IMR-90 (cell line): ENCODE measurements around the gene NT5C. TPM values are rescaled to one million over a fixed set of nuclear protein-coding genes. Genes with fewer than 3 reads are reported as not detected.
A peak's percentile ranks its signal among the peaks of the same experiment; 100 is the strongest.

Experiments used
- ATAC-seq: fragments of 200-7000 bp; cut with Tn5 transposase; 2 replicates; pipeline ENCODE4 v1.9.1; 2020; ENCODE audit warnings: low read depth, mild to moderate bottlenecking, moderate library complexity
- BruUV-seq: library from RNA; stranded (reverse); fragments of 400-500 nt; replicated peaks from 2 replicates; lab custom pipeline; 2021; lab: Mats Ljungman, UMichigan
- CTCF ChIA-PET: fragments of 300-600 bp; formaldehyde crosslinking; extraction: SDS; loops from one replicate; lab custom pipeline; 2021; ENCODE audit warnings: antibody characterized with exemption; lab: Yijun Ruan, JAX
- POLR2A ChIA-PET: fragments of 300-600 bp; sonication (Branson Sonifier 250); formaldehyde crosslinking; loops from one replicate; lab custom pipeline; 2022; ENCODE audit warnings: antibody characterized with exemption; ENCODE audit not compliant: unreplicated experiment; lab: Charles Lee
- DNase-seq: peaks from one replicate; pipeline ENCODE4 v3.0.0; 2013
- H2AFZ ChIP-seq: replicated peaks from 2 replicates; pipeline ENCODE3; 2013; ENCODE audit warnings: low read length, mild to moderate bottlenecking; ENCODE audit not compliant: poor library complexity
- H2AK5ac ChIP-seq: 2 replicates; pipeline ENCODE4 v1.6.1; 2013; ENCODE audit warnings: low read depth, low read length, inconsistent platforms
- H2AK9ac ChIP-seq: replicated peaks from 2 replicates; pipeline ENCODE3; 2013; ENCODE audit warnings: mild to moderate bottlenecking, low read depth, low read length, moderate library complexity; ENCODE audit not compliant: poor library complexity
- H2BK120ac ChIP-seq: 2 replicates; pipeline ENCODE4 v1.6.1; 2013; ENCODE audit warnings: low read depth, low read length, inconsistent platforms
- H2BK15ac ChIP-seq: 3 replicates; pipeline ENCODE4 v1.6.1; 2013; ENCODE audit warnings: low read depth, low read length, inconsistent platforms
- H2BK20ac ChIP-seq: 2 replicates; pipeline ENCODE4 v1.6.1; 2013; ENCODE audit warnings: low read depth, mild to moderate bottlenecking, inconsistent platforms, low read length, moderate library complexity
- H2BK5ac ChIP-seq: 2 replicates; pipeline ENCODE4 v1.6.1; 2013; ENCODE audit warnings: mild to moderate bottlenecking, low read depth, low read length, inconsistent platforms; ENCODE audit not compliant: poor library complexity, severe bottlenecking
- H3K14ac ChIP-seq: replicated peaks from 2 replicates; pipeline ENCODE4 v1.6.1; 2013; ENCODE audit warnings: low read depth, low read length, inconsistent platforms
- H3K18ac ChIP-seq: 2 replicates; pipeline ENCODE4 v1.6.1; 2013; ENCODE audit warnings: low read depth, low read length, control low read depth
- H3K23ac ChIP-seq: 2 replicates; pipeline ENCODE4 v1.6.1; 2013; ENCODE audit warnings: low read depth, low read length, inconsistent platforms
- H3K27ac ChIP-seq: 2 replicates; pipeline ENCODE4 v1.5.1; 2013; ENCODE audit warnings: mild to moderate bottlenecking, control low read depth, low read length; ENCODE audit not compliant: insufficient read depth
- H3K27me3 ChIP-seq: 2 replicates; pipeline ENCODE4 v1.6.1; 2013; ENCODE audit warnings: low read length; ENCODE audit not compliant: control insufficient read depth, insufficient read depth
- H3K36me3 ChIP-seq: 2 replicates; pipeline ENCODE4 v1.6.1; 2013; ENCODE audit warnings: low read length, mixed read lengths; ENCODE audit not compliant: control insufficient read depth, insufficient read depth
- H3K4ac ChIP-seq: 2 replicates; pipeline ENCODE4 v1.6.1; 2013; ENCODE audit warnings: low read depth, low read length, inconsistent platforms
- H3K4me1 ChIP-seq: 2 replicates; pipeline ENCODE4 v1.6.1; 2013; ENCODE audit warnings: low read length, mixed read lengths; ENCODE audit not compliant: control insufficient read depth, insufficient read depth
- H3K4me2 ChIP-seq: 2 replicates; pipeline ENCODE4 v1.6.1; 2013; ENCODE audit warnings: low read depth, mild to moderate bottlenecking, control low read depth, low read length, moderate library complexity
- H3K4me3 ChIP-seq: 2 replicates; pipeline ENCODE4 v1.5.1; 2013; ENCODE audit warnings: low read depth, mild to moderate bottlenecking, control low read depth, low read length, moderate library complexity; ENCODE audit not compliant: insufficient read depth
- H3K56ac ChIP-seq: 2 replicates; pipeline ENCODE4 v1.6.1; 2013; ENCODE audit warnings: low read length, inconsistent platforms; ENCODE audit not compliant: insufficient read depth; ENCODE audit errors: extremely low read depth
- H3K79me1 ChIP-seq, 2 experiments: 2 replicates each; pipeline ENCODE4 v1.6.1; 2013; ENCODE audit warnings: low read length in 2 of 2, inconsistent platforms in 1 of 2, low read depth in 1 of 2
- H3K9ac ChIP-seq: 2 replicates; pipeline ENCODE4 v1.6.1; 2013; ENCODE audit warnings: low read depth, low read length, control low read depth
- H3K9me1 ChIP-seq: 2 replicates; pipeline ENCODE4 v1.6.1; 2013; ENCODE audit warnings: low read length, inconsistent platforms; ENCODE audit not compliant: insufficient read depth
- H3K9me3 ChIP-seq: 2 replicates; pipeline ENCODE4 v1.6.1; 2013; ENCODE audit warnings: low read length; ENCODE audit not compliant: control insufficient read depth, insufficient read depth
- H4K20me1 ChIP-seq: 2 replicates; pipeline ENCODE4 v1.6.1; 2013; ENCODE audit warnings: low read length, inconsistent platforms; ENCODE audit not compliant: insufficient read depth
- H4K5ac ChIP-seq: 2 replicates; pipeline ENCODE4 v1.6.1; 2013; ENCODE audit warnings: mild to moderate bottlenecking, low read depth, low read length, control low read depth
- H4K8ac ChIP-seq, 2 experiments: 2 replicates each; pipeline ENCODE4 v1.6.1; 2013; ENCODE audit warnings: low read depth in 2 of 2, low read length in 2 of 2, control low read depth in 1 of 2, inconsistent platforms in 1 of 2
- H4K91ac ChIP-seq: 2 replicates; pipeline ENCODE4 v1.6.1; 2013; ENCODE audit warnings: low read depth, low read length, inconsistent platforms; ENCODE audit not compliant: insufficient read depth
- CHD1 ChIP-seq: IDR thresholded peaks from 2 replicates; pipeline ENCODE4 v1.6.1; 2012; ENCODE audit warnings: low read depth, low read length, improper control_type of control experiment
- MXI1 ChIP-seq: IDR thresholded peaks from 2 replicates; pipeline ENCODE4 v1.6.1; 2012; ENCODE audit warnings: low read depth, mild to moderate bottlenecking, low read length, moderate library complexity, borderline replicate concordance
- POLR2A ChIP-seq: IDR thresholded peaks from 2 replicates; pipeline ENCODE4 v1.6.1; 2012; ENCODE audit warnings: mild to moderate bottlenecking, low read depth, low read length
- WGBS, 2 experiments: methylation state at CpG; one replicate each; pipeline versions ENCODE4 v1.1.5 to v1.1.7; 2013; ENCODE audit warnings: missing lambda C conversion rate in 2 of 2; ENCODE audit not compliant: insufficient read length in 1 of 2; ENCODE audit errors: extremely low coverage in 2 of 2; 5-methylcytosine and 5-hydroxymethylcytosine counted together
- dilution Hi-C: fragments of 300-500 bp; cut with HindIII; formaldehyde crosslinking; loops from one replicate; pipeline ENCODE4 v1.14.3; 2018; ENCODE audit warnings: low sequenced_read_pairs; ENCODE audit not compliant: unreplicated experiment
- in situ Hi-C: fragments of 300-500 bp; cut with MboI; formaldehyde crosslinking; loops from 3 replicates; pipeline ENCODE4 v1.14.3; 2019; ENCODE audit warnings: low sequenced_read_pairs, inconsistent platforms, mixed read lengths
- intact Hi-C: fragments of 100-400 bp; cut with micrococcal nuclease; formaldehyde crosslinking; loops from 2 replicates; pipeline ENCODE4 v1.10.0; 2022
- polyA plus RNA-seq, 3 experiments: library from polyadenylated mRNA; depleted of rRNA; stranded (reverse); fragments of >200 nt; gene quantifications; 2 replicates each; pipeline ENCODE4 v1.2.3, GENCODE V29; 2012; ENCODE audit warnings: low replicate concordance in 1 of 3
- total RNA-seq: library from RNA; depleted of rRNA; stranded (reverse); fragments of >200 nt; gene quantifications from 2 replicates; pipeline ENCODE4 v1.2.3, GENCODE V29; 2012
- TF ChIP-seq, protein P1 (sequence below): fragments of 150-350 bp; IDR thresholded peaks from 2 replicates; pipeline ENCODE4 v1.6.1; 2017; ENCODE audit warnings: mild to moderate bottlenecking, antibody characterized with exemption, low read length, low read depth

The NT5C gene
- total and polyA plus RNA-seq, 2 of the 4 experiments (the other 2 are of a cell fraction): 24.0 to 44.6 TPM

DNA sequence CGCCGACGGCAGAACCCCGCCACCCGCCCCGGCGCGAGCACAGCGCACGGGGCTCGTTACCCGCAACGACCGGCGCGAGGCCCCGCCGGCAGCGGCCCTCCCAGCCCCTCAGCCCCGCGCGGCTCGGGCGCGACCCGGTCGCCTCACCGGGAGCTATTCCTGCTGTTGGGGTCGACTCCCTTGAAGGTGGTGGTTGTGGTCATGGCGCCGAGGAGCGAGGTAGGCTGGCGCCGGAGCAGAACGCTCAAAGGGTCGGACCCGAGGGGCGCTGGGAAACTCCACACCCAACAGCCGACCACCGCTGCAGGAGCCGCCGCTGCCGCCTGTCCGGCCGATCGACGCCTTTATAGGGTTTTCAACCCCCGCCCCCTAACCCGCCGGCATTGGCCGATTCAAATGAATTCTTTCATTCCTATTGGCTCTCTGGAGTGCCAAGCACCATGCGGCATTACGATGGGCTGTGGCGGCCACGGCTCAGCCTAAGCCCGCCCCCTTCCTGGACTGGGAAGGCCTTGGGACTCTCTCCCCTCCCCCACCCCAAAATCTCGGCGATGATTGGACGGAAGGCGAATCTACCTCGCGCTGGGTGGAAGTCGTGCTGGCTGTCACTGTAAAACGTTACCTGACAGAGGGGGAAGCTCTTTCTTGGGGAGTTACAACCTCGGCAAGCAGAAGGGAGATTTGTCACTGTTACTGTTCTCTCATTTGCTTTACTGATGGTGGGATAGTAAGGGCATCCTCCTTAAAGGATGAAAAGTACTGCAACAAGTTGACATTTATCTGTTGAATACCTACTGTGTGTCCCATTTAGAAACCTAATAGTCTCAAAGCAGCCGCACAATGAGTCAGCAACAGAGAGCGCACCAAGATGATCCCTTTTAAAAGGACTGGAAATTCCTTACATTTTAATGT lies 22.9 kb upstream of the NT5C start, which contains the start of gene JPT1:
Gene JPT1 (minus strand): TSS at position 318 of the 912 bp plus-strand sequence. CDS start 115 bp downstream, at position 203.
- H3K18ac ChIP-seq: no peak within 1 kb of the TSS
- peak within 1 kb of the TSS; percentile 99 for H2AK9ac ChIP-seq
- peak; percentile 98 for ATAC-seq
- peak within 1 kb of the TSS; percentile 27; the same call in 1 of the 2 replicates for H4K5ac ChIP-seq
- peak within 1 kb of the TSS; percentile 14; the same call in 1 of the 2 replicates for H2BK20ac ChIP-seq
- no peaks in the 10 kb centered on the region for H3K27me3 ChIP-seq
- peak within 1 kb of the TSS; percentile 88; the same call in 1 of the 2 replicates for H4K91ac ChIP-seq
- H3K56ac ChIP-seq: peak within 1 kb of the TSS; percentile 32
- peak within 1 kb of the TSS; percentile 13 to 92; a peak in 3 of 4 replicates for H4K8ac ChIP-seq
- peak within 1 kb of the TSS; percentile 74 for H3K9ac ChIP-seq
- CTCF ChIA-PET: no interaction called here
- POLR2A ChIA-PET: no interaction called here
- H3K4ac ChIP-seq: peak within 1 kb of the TSS; percentile 90
- peak; percentile 100 for TF ChIP-seq POLR2A
- TF ChIP-seq MXI1: peak; percentile 8; the same call in 1 of the 2 replicates
- TF ChIP-seq, protein P1, sequence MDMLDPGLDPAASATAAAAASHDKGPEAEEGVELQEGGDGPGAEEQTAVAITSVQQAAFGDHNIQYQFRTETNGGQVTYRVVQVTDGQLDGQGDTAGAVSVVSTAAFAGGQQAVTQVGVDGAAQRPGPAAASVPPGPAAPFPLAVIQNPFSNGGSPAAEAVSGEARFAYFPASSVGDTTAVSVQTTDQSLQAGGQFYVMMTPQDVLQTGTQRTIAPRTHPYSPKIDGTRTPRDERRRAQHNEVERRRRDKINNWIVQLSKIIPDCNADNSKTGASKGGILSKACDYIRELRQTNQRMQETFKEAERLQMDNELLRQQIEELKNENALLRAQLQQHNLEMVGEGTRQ: no peak
- 0 out of 2 replicates have a peak, but pooled peaks have one; percentile 85 for TF ChIP-seq CHD1
- DNase-seq: peak; percentile 99
- peaks cover 17% of the 10 kb centered on the region for H4K20me1 ChIP-seq
- dilution Hi-C loops: no loop called here
- H3K23ac ChIP-seq: peak within 1 kb of the TSS; percentile 94
- H2BK120ac ChIP-seq: peak within 1 kb of the TSS; percentile 17; the same call in 1 of the 2 replicates
- peaks cover 2% of the 10 kb centered on the region for H3K4me1 ChIP-seq
- 0% methylated on average over 10 of the region's 67 CpGs; no CpG with 5 or more reads in 1 of the 2 experiments for WGBS, 2 experiments
- intact Hi-C loops: no loop called here
- peaks cover 3 to 38% of the 10 kb centered on the region in 2 experiments; a peak in 3 of 4 replicates for H3K79me1 ChIP-seq
- H3K27ac ChIP-seq: peak within 1 kb of the TSS; percentile 74
- H3K9me1 ChIP-seq: peaks cover 9% of the 10 kb centered on the region; the same call in 1 of the 2 replicates
- no TSS peak for BruUV-seq
- peak within 1 kb of the TSS; percentile 17; the same call in 1 of the 3 replicates for H2BK15ac ChIP-seq
- in situ Hi-C loops: no loop called here
- H3K36me3 ChIP-seq: no peaks in the 10 kb centered on the region
- H3K4me2 ChIP-seq: peak within 1 kb of the TSS; percentile 96
- H3K9me3 ChIP-seq: no peaks in the 10 kb centered on the region
- H2AFZ ChIP-seq: peak within 1 kb of the TSS; percentile 91
- H3K14ac ChIP-seq: peak within 1 kb of the TSS; percentile 85
- peak within 1 kb of the TSS; percentile 81 for H2BK5ac ChIP-seq
- H2AK5ac ChIP-seq: peak within 1 kb of the TSS; percentile 88
- H3K4me3 ChIP-seq: peak within 1 kb of the TSS; percentile 75
